K562 (cell line): Measurements from ENCODE around the gene RBSN. TPM values are rescaled to one million over a fixed set of nuclear protein-coding genes. Genes with fewer than 3 reads are reported as not detected.
A peak's percentile ranks its signal among the peaks of the same experiment; 100 is the strongest.

Experiments used
- ATAC-seq: fragments of 200-7000 bp; cut with Tn5 transposase; 3 replicates; pipeline ENCODE4 v1.9.1; 2020; ENCODE audit warnings: moderate library complexity
- BruUV-seq: library from RNA; stranded (reverse); fragments of 400-500 nt; replicated peaks from 2 replicates; lab custom pipeline; 2021; lab: Mats Ljungman, UMichigan
- CTCF ChIA-PET: fragments of 300-600 bp; formaldehyde crosslinking; extraction: SDS; loops from one replicate; lab custom pipeline; 2021; ENCODE audit warnings: low intra/inter-chr PET ratio; lab: Yijun Ruan, JAX
- POLR2A ChIA-PET: fragments of 300-600, 350-650 bp; sonication (Branson Sonifier 250); formaldehyde crosslinking; extraction: SDS; loops from one replicate; lab custom pipeline; 2021; ENCODE audit warnings: antibody characterized with exemption, inconsistent platforms; lab: Yijun Ruan, JAX
- DNase-seq, 4 experiments: peaks; one replicate each; pipeline versions ENCODE4 v3.0.0 to v3.0.0-alpha.2; 2011 to 2018; ENCODE audit warnings: low spot score in 3 of 4, mixed read lengths in 3 of 4; ENCODE audit errors: extremely low read depth in 1 of 4
- FAIRE-seq: peaks from 2 replicates; lab custom pipeline; 2011; peaks lifted over from hg19 to GRCh38; lab: Jason Lieb, UNC
- H2AFZ ChIP-seq: 2 replicates; pipeline ENCODE4 v1.6.0; 2011; ENCODE audit warnings: low read depth, low read length, control low read depth, inconsistent platforms
- H3K27ac ChIP-seq: fragments of 200-600 bp; 3 replicates; pipeline ENCODE4 v1.8.0; 2011; ENCODE audit warnings: low read depth, mild to moderate bottlenecking, control low read depth, inconsistent platforms, low read length, moderate library complexity, mixed read lengths; ENCODE audit errors: extremely low read depth
- H3K27me3 ChIP-seq, 2 experiments: fragments of 300-600 bp in 1 of 2; 2 replicates in 1 of 2; 3 replicates in 1 of 2; pipeline versions ENCODE4 v1.6.0 to v1.8.0; 2011; ENCODE audit warnings: inconsistent platforms in 2 of 2, low read length in 2 of 2, mild to moderate bottlenecking in 1 of 2, mixed read lengths in 1 of 2, moderate library complexity in 1 of 2; ENCODE audit not compliant: control insufficient read depth in 2 of 2, insufficient read depth in 2 of 2
- H3K36me3 ChIP-seq: fragments of 300-600 bp; 3 replicates; pipeline ENCODE4 v1.8.0; 2011; ENCODE audit warnings: mild to moderate bottlenecking, low read length, inconsistent platforms; ENCODE audit not compliant: control insufficient read depth, insufficient read depth
- H3K4me1 ChIP-seq, 2 experiments: fragments of 200-600 bp in 1 of 2; replicated peaks in 1 of 2; 2 replicates in 1 of 2; 3 replicates in 1 of 2; pipeline versions ENCODE4 v1.5.1 to v1.8.0; 2011; ENCODE audit warnings: inconsistent platforms in 2 of 2, low read length in 2 of 2, mild to moderate bottlenecking in 1 of 2, mixed read lengths in 1 of 2, moderate library complexity in 1 of 2; ENCODE audit not compliant: control insufficient read depth in 2 of 2, insufficient read depth in 2 of 2
- H3K4me2 ChIP-seq: 2 replicates; pipeline ENCODE4 v1.6.1; 2011; ENCODE audit warnings: low read length, control low read depth, inconsistent platforms, mixed read lengths; ENCODE audit not compliant: insufficient read depth
- H3K4me3 ChIP-seq: fragments of 200-600 bp; sonication (generic), shearing (Covaris generic); 2 replicates; pipeline ENCODE4 v1.5.1; 2016; ENCODE audit warnings: control low read depth, inconsistent platforms
- H3K79me2 ChIP-seq: fragments of 200-600 bp; 3 replicates; pipeline ENCODE4 v1.8.0; 2011; ENCODE audit warnings: low read length, inconsistent platforms; ENCODE audit not compliant: control insufficient read depth, insufficient read depth
- H3K9ac ChIP-seq, 2 experiments: 2 replicates each; pipeline versions ENCODE4 v1.6.0 to v1.6.1; 2011; ENCODE audit warnings: low read depth in 2 of 2, low read length in 2 of 2, control low read depth in 1 of 2, inconsistent platforms in 1 of 2, mild to moderate bottlenecking in 1 of 2, mixed read lengths in 1 of 2; ENCODE audit not compliant: insufficient read depth in 1 of 2
- H3K9me1 ChIP-seq: one replicate; pipeline ENCODE4 v1.6.0; 2011; ENCODE audit warnings: inconsistent platforms, mild to moderate bottlenecking, low read length, moderate library complexity; ENCODE audit not compliant: control insufficient read depth, insufficient read depth
- H3K9me3 ChIP-seq: replicated peaks from 2 replicates; pipeline ENCODE4 v1.5.1; 2011; ENCODE audit warnings: low read depth, low read length, inconsistent platforms; ENCODE audit not compliant: control insufficient read depth, insufficient read depth
- H4K20me1 ChIP-seq: replicated peaks from 2 replicates; pipeline ENCODE4 v1.6.1; 2011; ENCODE audit warnings: low read length, inconsistent platforms, mixed read lengths; ENCODE audit not compliant: control insufficient read depth, insufficient read depth
- CBX1 ChIP-seq: sonication (generic); IDR thresholded peaks from 2 replicates; pipeline ENCODE4 v1.6.1; 2016; ENCODE audit warnings: antibody characterized with exemption, low read depth, mild to moderate bottlenecking
- E2F3 ChIP-seq: fragments of 250-450 bp; sonication (Bioruptor Pico); IDR thresholded peaks from 2 replicates; pipeline ENCODE4 v1.4.0; 2020; ENCODE audit warnings: mild to moderate bottlenecking
- FOXP1 ChIP-seq: sonication (generic); formaldehyde crosslinking; IDR thresholded peaks from 2 replicates; pipeline ENCODE4 v1.8.0; 2022; ENCODE audit warnings: mild to moderate bottlenecking, missing genetic modification reagents
- KAT7 ChIP-seq: sonication (generic); formaldehyde crosslinking; IDR thresholded peaks from 2 replicates; pipeline ENCODE4 v1.8.0; 2022; ENCODE audit warnings: missing genetic modification reagents, mild to moderate bottlenecking, borderline replicate concordance
- MCM3 ChIP-seq: fragments of 450-650 bp; IDR thresholded peaks from 2 replicates; pipeline ENCODE4 v1.6.1; 2016
- MECOM ChIP-seq: fragments of 250-450 bp; sonication (Bioruptor Pico); IDR thresholded peaks from 2 replicates; pipeline ENCODE4 v1.8.0; 2022; ENCODE audit warnings: inconsistent platforms
- MGA ChIP-seq: fragments of 450-650 bp; IDR thresholded peaks from 2 replicates; pipeline ENCODE4 v1.6.1; 2016; ENCODE audit warnings: mild to moderate bottlenecking, moderate library complexity
- SPI1 ChIP-seq: IDR thresholded peaks from 2 replicates; pipeline ENCODE4 v1.6.1; 2011; ENCODE audit warnings: low read depth, low read length, control low read depth, borderline replicate concordance
- ZFP91 ChIP-seq: sonication (generic); formaldehyde crosslinking; IDR thresholded peaks from 2 replicates; pipeline ENCODE4 v1.8.0; 2022; ENCODE audit warnings: mild to moderate bottlenecking, missing genetic modification reagents
- WGBS: fragments of 100-300 bp; shearing (Covaris generic); methylation state at CpG from one replicate; pipeline ENCODE4 v1.1.6; 2016; ENCODE audit warnings: low coverage, mixed read lengths; ENCODE audit not compliant: insufficient coverage; ENCODE audit errors: missing lambda C conversion rate; 5-methylcytosine and 5-hydroxymethylcytosine counted together
- in situ Hi-C: fragments of 300-500 bp; cut with MboI; formaldehyde crosslinking; loops from 4 replicates; pipeline ENCODE4 v1.15.0; 2018; ENCODE audit warnings: inconsistent platforms, mixed read lengths
- intact Hi-C: fragments of 100-400 bp; cut with micrococcal nuclease; formaldehyde crosslinking; loops from 2 replicates; pipeline ENCODE4 v1.14.2; 2022
- polyA plus RNA-seq, 8 experiments: library from polyadenylated mRNA; depleted of rRNA in 4 of 8; stranded (reverse) in 5 of 8; unstranded in 3 of 8; fragments of >200 nt; fragmentation: Nextera tagmentation in 2 of 8; fragmentation: Illumina TruSeq in 1 of 8; extraction: Ambion mirVana in 2 of 8; extraction: Trizol in 1 of 8; gene quantifications; 2 replicates each; pipeline versions ENCODE4 v1.2.1 to v1.2.3, GENCODE V29; 2011 to 2014; ENCODE audit warnings: inconsistent platforms in 1 of 8, missing spikeins in 1 of 8
- total RNA-seq, 7 experiments: library from RNA; depleted of rRNA in 6 of 7; stranded (reverse); fragments of >200 nt in 6 of 7; fragmentation: Illumina TruSeq in 2 of 7; extraction: Trizol in 2 of 7; gene quantifications; 2 replicates each; pipeline versions ENCODE4 v1.2.1 to v1.2.3, GENCODE V29; 2011 to 2021; ENCODE audit warnings: low replicate concordance in 1 of 7

Gene RBSN
- total and polyA plus RNA-seq, 9 of the 15 experiments (the other 6 are each of a cell fraction or from before 2014, with no cell fraction given) = 2.9 to 19.6 (median 15.0) TPM

- intact Hi-C loops (loop anchor here (5.0 kb wide), 3 partner anchors 90 to 440 kb away; partner anchors contain the start of gene CAPN7), in situ Hi-C loops (loop anchor here (5.0 to 10.0 kb wide), 2 partner anchors 268 to 435 kb away; no protein-coding TSS in a partner anchor)
- Histone ChIP-seq H3K79me2 (no peaks in the 10 kb centered on the region), H3K4me3 (no peak overlapping the region), H3K36me3 (no peaks in the 10 kb centered on the region), H3K9me3 (no peaks in the 10 kb centered on the region), H3K9ac (no peak overlapping the region), H3K9me1 (no peaks in the 10 kb centered on the region), H3K27ac (no peak overlapping the region), H3K27me3 (peaks cover 0 to 7% of the 10 kb centered on the region in 2 experiments; a peak in 2 of 5 replicates), H2AFZ (peak overlapping the region; percentile 70), H4K20me1 (no peaks in the 10 kb centered on the region), H3K4me2 (no peak overlapping the region), H3K4me1 (peaks cover 2 to 10% of the 10 kb centered on the region in 2 experiments; a peak in 3 of 5 replicates)
- ChIA-PET CTCF (no interaction called here), POLR2A (interaction anchor here (1.1 kb wide), 2 partner anchors 13 to 18 kb away, joined by 3 read pairs; partner anchors contain the start of gene RBSN)
- no peak for TF ChIP-seq MECOM (CRISPR knock-in tag)
- TF ChIP-seq SPI1 = no peak
- TF ChIP-seq FOXP1 = no peak
- no peak for TF ChIP-seq E2F3 (CRISPR knock-in tag)
- TF ChIP-seq CBX1 = no peak
- TF ChIP-seq MGA = peak; percentile 18; the same call in 1 of the 2 replicates
- no peak for TF ChIP-seq MCM3
- no peak for TF ChIP-seq KAT7 (CRISPR knock-in tag)
- no peak for TF ChIP-seq ZFP91
- no peak for ATAC-seq
- no peak for FAIRE-seq
- 8% methylated on average over 3 of the region's 3 CpGs for WGBS
- no peak for DNase-seq
- no TSS peak for BruUV-seq
These were observed 18.1 kb upstream of the RBSN start for GRCh38 chr3:15117011-15117410.
